ENCODE results near the gene SIX3.

Gene SIX3

DNA sequence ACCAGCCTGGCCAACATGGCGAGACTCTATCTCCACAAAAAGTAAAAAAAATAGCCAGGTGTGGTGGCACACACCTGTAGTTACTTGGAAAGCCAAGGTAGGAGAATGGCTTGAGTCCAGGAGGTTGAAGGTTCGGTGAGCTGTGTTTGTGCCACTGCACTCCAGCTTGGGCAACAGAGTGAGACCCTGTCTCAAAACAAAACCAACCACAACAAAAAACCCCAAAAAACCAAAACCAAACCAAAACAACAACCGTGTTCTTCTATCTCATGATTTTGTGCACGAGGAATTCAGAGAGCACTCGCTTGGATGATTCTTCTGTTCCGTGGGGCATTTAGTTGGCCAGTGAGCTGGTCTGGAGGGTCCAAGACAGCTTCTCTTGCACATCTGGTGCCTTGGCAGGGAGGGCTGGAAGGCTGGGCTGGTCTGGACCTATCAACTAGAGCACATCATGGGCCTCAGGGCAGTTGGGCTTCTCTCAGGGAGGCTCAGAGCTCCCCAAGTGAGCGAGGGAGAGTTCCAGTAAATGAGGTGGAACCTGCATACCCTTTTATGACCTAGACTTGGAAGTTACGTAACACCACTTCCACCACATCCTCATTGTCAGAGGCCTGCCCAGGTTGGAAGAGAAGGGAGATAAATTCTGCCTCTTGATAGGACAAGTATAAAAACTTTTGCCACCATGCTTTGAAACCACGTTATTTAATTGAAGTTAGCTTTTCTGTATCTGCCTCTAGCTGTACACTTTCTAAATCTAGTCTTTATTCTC lies 42.5 kb downstream of the SIX3 start:
- TF ChIP-seq, protein P1, sequence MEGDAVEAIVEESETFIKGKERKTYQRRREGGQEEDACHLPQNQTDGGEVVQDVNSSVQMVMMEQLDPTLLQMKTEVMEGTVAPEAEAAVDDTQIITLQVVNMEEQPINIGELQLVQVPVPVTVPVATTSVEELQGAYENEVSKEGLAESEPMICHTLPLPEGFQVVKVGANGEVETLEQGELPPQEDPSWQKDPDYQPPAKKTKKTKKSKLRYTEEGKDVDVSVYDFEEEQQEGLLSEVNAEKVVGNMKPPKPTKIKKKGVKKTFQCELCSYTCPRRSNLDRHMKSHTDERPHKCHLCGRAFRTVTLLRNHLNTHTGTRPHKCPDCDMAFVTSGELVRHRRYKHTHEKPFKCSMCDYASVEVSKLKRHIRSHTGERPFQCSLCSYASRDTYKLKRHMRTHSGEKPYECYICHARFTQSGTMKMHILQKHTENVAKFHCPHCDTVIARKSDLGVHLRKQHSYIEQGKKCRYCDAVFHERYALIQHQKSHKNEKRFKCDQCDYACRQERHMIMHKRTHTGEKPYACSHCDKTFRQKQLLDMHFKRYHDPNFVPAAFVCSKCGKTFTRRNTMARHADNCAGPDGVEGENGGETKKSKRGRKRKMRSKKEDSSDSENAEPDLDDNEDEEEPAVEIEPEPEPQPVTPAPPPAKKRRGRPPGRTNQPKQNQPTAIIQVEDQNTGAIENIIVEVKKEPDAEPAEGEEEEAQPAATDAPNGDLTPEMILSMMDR (conservative IDR thresholded peaks at IDR 0.05; ENCODE audit: control insufficient read depth, insufficient read depth, low read depth, low read length) = no peak
- no peak for DNase-seq (ENCODE audit: low read depth)
- H3K4me3 ChIP-seq (ENCODE audit: control insufficient read depth, low read depth, low read length) = no peak overlapping the region

DNA sequence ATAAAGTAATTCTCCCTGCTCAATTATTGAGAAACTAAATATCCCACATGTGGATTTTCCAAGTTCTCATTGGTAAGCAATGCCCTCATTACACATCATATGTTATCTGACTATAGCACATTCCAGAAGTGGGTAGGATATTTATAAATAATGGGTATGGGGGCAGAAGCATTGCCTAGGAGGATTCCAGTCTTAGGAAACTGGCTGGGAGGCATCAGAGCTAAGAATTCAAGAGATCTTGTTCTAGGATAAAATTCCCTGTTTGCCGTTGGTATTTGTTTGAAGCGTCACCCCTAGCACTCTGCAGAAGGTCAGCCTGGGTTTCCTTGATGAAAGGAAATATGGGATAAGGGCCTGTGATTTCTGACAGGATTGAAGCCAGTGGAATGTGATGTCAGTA lies 47.7 kb downstream of the SIX3 start:
- DNase-seq (ENCODE audit: low read depth) = no peak
- TF ChIP-seq, protein P1 (conservative IDR thresholded peaks at IDR 0.05; ENCODE audit: control insufficient read depth, insufficient read depth, low read depth, low read length) = no peak

DNA sequence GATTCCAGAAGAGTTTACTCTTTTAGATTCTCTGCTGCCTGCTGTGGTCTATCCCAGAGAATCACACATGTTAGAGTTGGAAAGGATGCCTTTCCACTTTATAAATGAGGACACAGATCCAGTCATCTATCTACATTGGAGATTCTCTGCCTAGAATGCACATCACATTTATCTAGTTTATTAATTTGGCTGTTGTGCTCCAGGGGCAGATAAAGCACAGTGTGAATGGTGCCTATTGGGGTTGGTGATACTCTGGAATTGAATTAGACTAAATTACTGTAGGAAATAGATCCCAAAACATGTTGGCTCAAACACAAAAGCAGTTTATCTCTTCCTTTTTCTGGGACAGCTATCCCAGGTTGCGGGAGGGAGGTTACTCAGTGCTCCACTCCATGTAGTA lies 52.9 kb downstream of the SIX3 start:
- DNase-seq (ENCODE audit: low read depth) = no peak
- no peak overlapping the region for H3K4me3 ChIP-seq (ENCODE audit: control insufficient read depth, low read depth, low read length)
- TF ChIP-seq, protein P1 (conservative IDR thresholded peaks at IDR 0.05; ENCODE audit: control insufficient read depth, insufficient read depth, low read depth, low read length) = no peak

More for the DNA sequence above, 47.7 kb downstream of the SIX3 start:
- no peak overlapping the region for H3K4me3 ChIP-seq (ENCODE audit: control insufficient read depth, low read depth, low read length)

Data from fibroblast of mammary gland (primary cell).